Measurements from ENCODE around the gene GRIK3.

The GRIK3 gene

GRCh38 chr1:36843027-36843426, 191.3 kb downstream of the GRIK3 start:
- DNase-seq (ENCODE audit: low read depth, low spot score): no peak
- H3K27ac ChIP-seq: no peak overlapping the region

- no peak for DNase-seq (ENCODE audit: low read depth, low spot score)
- no peak overlapping the region for H3K27ac ChIP-seq
Measured at GRCh38 chr1:36842448-36842847, 191.9 kb downstream of the GRIK3 start.

DNA sequence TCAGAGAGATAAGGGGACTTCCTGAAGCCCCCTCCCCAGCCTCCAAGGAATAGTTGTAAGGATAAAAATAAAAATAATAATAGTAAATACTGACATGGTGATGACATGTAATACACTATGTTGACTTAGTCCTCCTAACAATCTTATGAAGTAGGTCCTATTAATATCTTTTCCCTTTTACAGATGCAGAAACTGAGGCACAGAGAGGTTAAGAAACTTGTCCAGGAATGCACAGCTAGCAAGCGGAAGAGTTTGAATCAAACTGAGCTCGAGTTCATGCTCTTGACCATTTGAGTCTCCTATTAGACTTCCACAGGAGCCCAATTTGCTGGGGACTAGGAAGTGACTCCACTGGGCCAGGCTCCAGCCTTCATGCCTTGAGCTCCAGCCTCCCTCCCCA, 194.8 kb downstream of the GRIK3 start:
- H3K27ac ChIP-seq: no peak overlapping the region
- DNase-seq (ENCODE audit: low read depth, low spot score): no peak

- no peak overlapping the region for H3K27ac ChIP-seq
- no peak for DNase-seq (ENCODE audit: low read depth, low spot score)
Measured at GRCh38 chr1:36838888-36839287, 195.4 kb downstream of the GRIK3 start.

- H3K27ac ChIP-seq: no peak overlapping the region
- DNase-seq (ENCODE audit: low read depth, low spot score): no peak
Measured at GRCh38 chr1:36836916-36837315, 197.4 kb downstream of the GRIK3 start.

DNA sequence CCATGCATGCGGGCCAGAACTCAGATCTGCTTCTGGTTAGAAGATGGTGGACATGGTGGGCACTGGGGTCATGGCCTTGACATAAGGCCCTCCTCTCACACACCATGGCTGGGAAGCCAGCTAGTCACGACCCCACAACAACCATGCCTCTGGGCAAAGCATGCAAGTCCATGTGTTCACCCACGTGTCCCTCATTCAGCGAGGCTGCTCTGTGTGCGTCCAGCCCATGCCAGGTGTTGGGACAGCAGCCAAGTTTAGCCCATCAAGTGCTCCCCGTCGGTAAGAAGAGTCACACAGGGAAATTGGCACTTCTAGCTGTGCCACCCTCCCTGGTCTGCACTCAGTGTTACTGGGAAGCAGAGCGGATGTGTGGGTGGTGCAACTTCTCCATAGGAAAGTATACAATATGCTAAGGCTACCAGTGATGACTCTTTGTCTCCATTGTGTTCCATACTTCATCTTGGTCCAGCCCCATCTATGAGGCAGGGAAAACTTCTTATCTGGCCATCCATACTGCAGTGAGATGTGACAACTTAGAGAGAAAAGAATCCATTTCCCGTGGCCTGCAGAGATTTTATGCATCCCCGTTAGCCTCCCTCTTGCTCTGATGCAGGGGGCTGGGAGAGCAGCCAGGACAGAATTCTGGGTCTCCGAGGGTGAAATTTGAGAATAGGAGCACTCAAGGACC, 198.0 kb downstream of the GRIK3 start:
- no peak overlapping the region for H3K27ac ChIP-seq
- no peak for DNase-seq (ENCODE audit: low read depth, low spot score)

DNA sequence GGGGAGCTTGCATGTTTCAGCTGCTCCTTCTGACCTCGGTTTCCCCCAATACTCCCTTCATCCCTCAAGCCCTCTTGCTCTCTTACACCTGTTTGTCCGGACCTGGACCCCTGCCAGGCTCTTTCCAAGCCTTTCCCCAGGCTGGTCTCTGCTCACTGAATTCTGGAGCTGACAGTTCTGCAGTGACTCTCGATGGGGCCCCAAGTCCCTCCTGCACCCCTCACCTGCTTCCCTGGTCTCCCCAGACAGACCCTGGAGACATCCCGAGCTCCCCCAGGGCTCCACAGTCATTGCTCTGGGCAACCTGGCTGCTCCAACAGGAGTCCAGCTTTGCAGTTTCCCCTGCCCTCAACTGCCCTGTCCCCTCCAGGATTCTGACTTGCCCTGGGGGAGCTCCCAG, 198.6 kb downstream of the GRIK3 start:
- DNase-seq (ENCODE audit: low read depth, low spot score): no peak
- no peak overlapping the region for H3K27ac ChIP-seq

GRCh38 chr1:36835017-36835695, 199.2 kb downstream of the GRIK3 start:
- no peak for DNase-seq (ENCODE audit: low read depth, low spot score)
- no peak overlapping the region for H3K27ac ChIP-seq

DNA sequence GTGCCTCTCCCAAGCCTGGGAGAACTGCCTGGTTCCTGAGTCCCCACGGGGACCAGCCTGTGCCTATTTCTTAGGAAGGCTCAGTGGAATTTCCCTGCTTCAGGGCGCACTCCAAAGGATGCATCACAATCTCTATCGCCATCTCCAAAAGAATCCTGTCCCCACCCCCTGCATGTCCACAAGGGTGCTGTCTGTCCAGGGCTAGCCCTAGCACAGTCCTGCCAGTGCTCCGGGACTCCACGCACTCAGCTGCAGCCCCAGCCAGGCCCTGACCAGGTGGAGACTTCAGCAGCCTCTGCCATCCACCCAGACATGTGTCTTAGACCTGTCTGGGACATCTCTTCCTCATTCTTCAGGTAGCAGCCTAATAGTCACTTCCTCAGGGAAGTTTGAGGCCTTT, 199.7 kb downstream of the GRIK3 start:
- no peak overlapping the region for H3K27ac ChIP-seq
- no peak for DNase-seq (ENCODE audit: low read depth, low spot score)

DNA sequence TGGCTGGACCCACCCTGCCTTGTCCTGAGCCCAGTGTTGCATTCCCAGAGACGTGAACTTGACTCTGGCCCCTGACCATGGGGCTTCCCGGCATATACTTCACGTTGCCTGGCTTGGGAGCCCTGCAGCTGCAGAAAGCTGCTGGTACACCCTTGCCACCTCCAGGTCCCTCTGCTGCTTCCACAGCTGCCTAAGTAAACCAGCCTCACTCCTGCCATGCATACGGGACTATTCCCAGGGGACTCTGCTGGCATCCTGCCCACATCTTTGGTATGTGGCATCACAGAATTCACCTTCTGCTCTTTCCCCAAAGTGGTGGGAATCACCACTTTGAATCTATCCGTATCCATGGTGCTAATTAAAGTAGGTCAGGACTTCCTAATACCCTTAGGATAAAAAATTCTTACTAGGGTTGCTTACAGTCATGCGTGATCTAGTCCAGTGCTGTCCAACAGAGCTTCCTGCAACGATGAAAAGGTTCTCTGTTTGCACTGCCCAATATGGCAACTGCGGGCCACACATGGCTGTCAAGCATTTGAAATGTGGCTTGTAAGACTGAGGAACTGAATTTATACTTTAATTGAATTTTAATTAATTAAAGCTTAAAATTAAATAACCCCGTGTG, 203.0 kb downstream of the GRIK3 start:
- no peak for DNase-seq (ENCODE audit: low read depth, low spot score)
- H3K27ac ChIP-seq: no peak overlapping the region

- H3K27ac ChIP-seq: no peak overlapping the region
- no peak for DNase-seq (ENCODE audit: low read depth, low spot score)
Measured at GRCh38 chr1:36829961-36830360, 204.4 kb downstream of the GRIK3 start.

DNA sequence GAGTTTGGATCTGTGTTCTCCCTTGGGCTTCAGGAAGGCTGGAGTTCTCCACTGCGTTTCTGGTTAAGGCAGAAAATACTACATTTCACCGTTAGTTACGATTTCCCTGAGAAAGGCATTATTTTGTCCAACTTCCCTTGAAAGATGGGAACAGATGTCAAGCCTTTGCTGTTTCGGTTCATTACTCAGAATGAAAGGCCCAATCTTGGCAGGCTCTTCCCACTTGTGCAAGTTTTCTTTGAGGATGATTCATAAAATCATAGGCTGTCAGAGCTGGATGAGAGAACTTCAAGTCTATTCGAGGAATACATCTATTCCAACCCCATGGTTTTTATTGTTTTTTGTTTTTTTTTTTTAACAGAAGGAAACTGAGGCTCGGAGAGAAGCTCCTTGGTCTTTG, 205.2 kb downstream of the GRIK3 start:
- no peak overlapping the region for H3K27ac ChIP-seq
- DNase-seq (ENCODE audit: low read depth, low spot score): no peak

DNA sequence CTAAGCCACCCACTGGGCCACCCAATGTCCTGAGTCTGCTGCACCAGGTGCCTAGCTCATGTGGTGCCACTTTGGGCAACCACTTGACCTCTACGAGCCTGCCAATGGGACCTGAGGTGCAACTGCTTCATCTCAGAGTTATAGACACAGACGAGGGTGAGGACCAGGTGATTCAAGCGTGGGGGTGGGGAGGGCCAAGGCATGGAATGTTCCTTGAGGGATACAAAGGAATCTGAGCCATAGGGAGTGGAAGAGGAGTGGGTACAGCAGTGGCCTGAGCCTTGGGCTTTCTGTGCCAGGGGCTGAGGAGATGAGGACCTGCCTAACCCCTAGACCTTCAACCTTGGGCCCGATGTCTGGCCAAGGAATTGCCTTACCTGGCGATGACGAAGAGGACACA, 209.1 kb downstream of the GRIK3 start:
- DNase-seq (ENCODE audit: low read depth, low spot score): no peak
- H3K27ac ChIP-seq: no peak overlapping the region

- no peak for DNase-seq (ENCODE audit: low read depth, low spot score)
- H3K27ac ChIP-seq: no peak overlapping the region
Measured at GRCh38 chr1:36824390-36824861, 209.9 kb downstream of the GRIK3 start.

GRCh38 chr1:36822648-36823047, 211.7 kb downstream of the GRIK3 start:
- no peak overlapping the region for H3K27ac ChIP-seq
- DNase-seq (ENCODE audit: low read depth, low spot score): no peak

- H3K27ac ChIP-seq: no peak overlapping the region
- no peak for DNase-seq (ENCODE audit: low read depth, low spot score)
Measured at GRCh38 chr1:36821386-36821785, 212.9 kb downstream of the GRIK3 start.

DNA sequence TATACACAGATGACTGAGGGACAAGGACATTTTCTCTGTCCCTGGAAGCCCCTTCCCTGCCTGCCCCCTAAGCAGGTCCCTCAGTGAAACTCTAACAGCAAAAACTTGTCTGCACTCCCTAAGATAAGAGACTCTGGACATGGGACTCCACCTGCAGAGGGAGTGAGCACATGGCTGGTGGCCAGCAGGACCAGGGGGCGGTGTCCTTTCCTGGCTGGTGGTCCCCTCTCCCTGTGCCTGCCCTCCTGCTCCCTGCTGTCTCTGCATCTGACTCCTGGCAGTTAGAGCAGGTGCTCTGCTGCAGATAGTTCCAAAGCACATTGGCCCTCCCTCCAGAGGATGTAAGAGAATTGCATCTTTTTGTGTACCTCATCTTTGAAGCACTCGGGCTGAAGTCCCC, 215.5 kb downstream of the GRIK3 start:
- no peak for DNase-seq (ENCODE audit: low read depth, low spot score)

DNA sequence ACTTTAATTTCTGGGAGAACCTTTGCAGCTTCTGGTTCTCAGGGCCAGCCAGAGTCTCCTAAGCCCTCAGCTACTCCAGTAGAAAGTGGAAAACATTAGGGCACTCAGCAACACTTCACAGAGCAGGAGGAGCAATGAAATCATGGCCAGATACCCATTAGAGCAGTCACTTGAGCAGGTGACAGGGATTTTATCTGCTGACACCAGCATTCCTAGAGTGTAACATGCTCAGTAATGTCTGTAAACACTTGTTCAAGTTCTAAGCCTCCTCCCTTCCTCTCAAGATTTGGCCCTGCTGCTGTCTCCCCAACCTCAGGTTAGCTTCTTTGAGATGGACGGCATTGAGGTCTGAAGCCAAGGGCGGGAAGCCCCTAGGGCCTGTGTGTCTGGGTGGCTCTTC, 218.0 kb downstream of the GRIK3 start:
- H3K27ac ChIP-seq: no peak overlapping the region
- DNase-seq (ENCODE audit: low read depth, low spot score): no peak

More for the DNA sequence above, 215.5 kb downstream of the GRIK3 start:
- no peak overlapping the region for H3K27ac ChIP-seq

DNA sequence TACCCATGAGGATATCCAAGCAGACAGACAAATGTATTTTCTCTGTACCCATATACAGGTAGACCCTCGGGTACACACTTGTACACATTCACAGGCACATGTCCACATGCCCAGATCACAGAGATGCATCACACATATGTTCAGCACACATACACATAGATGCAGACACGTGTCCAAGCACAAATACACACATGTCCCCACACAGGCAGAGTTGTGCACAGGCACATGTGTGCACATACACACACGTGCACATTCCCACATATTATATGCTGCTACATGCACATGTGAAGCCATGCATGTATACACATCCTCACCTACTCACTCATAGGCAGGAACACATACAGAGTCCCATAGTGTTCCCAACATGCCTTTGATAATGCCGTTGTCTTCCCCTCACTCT, 219.5 kb downstream of the GRIK3 start:
- DNase-seq (ENCODE audit: low read depth, low spot score): no peak
- no peak overlapping the region for H3K27ac ChIP-seq

- no peak for DNase-seq (ENCODE audit: low read depth, low spot score)
- H3K27ac ChIP-seq: no peak overlapping the region
Measured at GRCh38 chr1:36814083-36814482, 220.2 kb downstream of the GRIK3 start.

- no peak overlapping the region for H3K27ac ChIP-seq
- DNase-seq (ENCODE audit: low read depth, low spot score): no peak
Measured at GRCh38 chr1:36807262-36807661, 227.1 kb downstream of the GRIK3 start.

Data from epithelial cell of prostate (primary cell).